Smooth muscle cell (in vitro differentiated cells): ENCODE data around the gene ZBTB16. TPM values are rescaled to one million over a fixed set of nuclear protein-coding genes. Genes with fewer than 3 reads are reported as not detected.

Source experiments
- DNase-seq: peaks from one replicate; lab custom pipeline; 2025; ENCODE audit not compliant: unreplicated experiment; lab: John Stamatoyannopoulos, UW
- H2AFZ ChIP-seq: fragments of 200-600 bp; sonication (generic); 2 replicates; pipeline ENCODE4 v1.6.0; 2016; ENCODE audit warnings: antibody characterized with exemption, low read depth, mild to moderate bottlenecking
- H3F3A ChIP-seq: fragments of 200-600 bp; sonication (generic); 2 replicates; pipeline ENCODE4 v1.6.0; 2017; ENCODE audit warnings: antibody characterized with exemption, low read depth
- H3K27ac ChIP-seq: fragments of 200-600 bp; sonication (generic); 2 replicates; pipeline ENCODE4 v1.5.1; 2016; ENCODE audit warnings: low read depth, mild to moderate bottlenecking
- H3K27me3 ChIP-seq: fragments of 200-600 bp; sonication (generic); 2 replicates; pipeline ENCODE4 v1.6.1; 2016; ENCODE audit warnings: low read depth, mild to moderate bottlenecking
- H3K36me3 ChIP-seq: fragments of 200-600 bp; sonication (generic); 2 replicates; pipeline ENCODE4 v1.5.1; 2016; ENCODE audit warnings: low read depth
- H3K4me1 ChIP-seq: fragments of 200-600 bp; sonication (generic); 2 replicates; pipeline ENCODE4 v1.5.1; 2016; ENCODE audit warnings: low read depth
- H3K4me2 ChIP-seq: fragments of 200-600 bp; sonication (generic); 2 replicates; pipeline ENCODE4 v1.6.0; 2016; ENCODE audit warnings: mild to moderate bottlenecking
- H3K4me3 ChIP-seq: fragments of 200-600 bp; sonication (generic); 2 replicates; pipeline ENCODE4 v1.5.1; 2016; ENCODE audit warnings: mild to moderate bottlenecking
- H3K79me2 ChIP-seq: fragments of 200-600 bp; sonication (generic); 2 replicates; pipeline ENCODE4 v1.6.0; 2016; ENCODE audit warnings: low read depth, mild to moderate bottlenecking
- H3K9ac ChIP-seq: fragments of 200-600 bp; sonication (generic); 2 replicates; pipeline ENCODE4 v1.6.0; 2016; ENCODE audit warnings: low read depth
- H3K9me3 ChIP-seq: fragments of 200-600 bp; sonication (generic); replicated peaks from 2 replicates; pipeline ENCODE4 v1.5.1; 2016; ENCODE audit warnings: low read depth
- H4K20me1 ChIP-seq: fragments of 200-600 bp; sonication (generic); 2 replicates; pipeline ENCODE4 v1.6.0; 2016; ENCODE audit warnings: low read depth
- CTCF ChIP-seq: fragments of 200-600 bp; sonication (generic); IDR thresholded peaks from 2 replicates; pipeline ENCODE4 v1.5.1; 2017; ENCODE audit warnings: borderline replicate concordance, mild to moderate bottlenecking, antibody characterized with exemption; ENCODE audit not compliant: insufficient read depth, poor library complexity, severe bottlenecking
- WGBS: methylation state at CpG from one replicate; pipeline ENCODE4 v1.1.7; 2016; ENCODE audit warnings: low lambda C conversion rate; 5-methylcytosine and 5-hydroxymethylcytosine counted together
- polyA plus RNA-seq: library from polyadenylated mRNA; unstranded; fragments of >200 nt; fragmentation: Nextera tagmentation; extraction: Ambion mirVana; gene quantifications from 2 replicates; pipeline ENCODE4 v1.2.1, GENCODE V29; 2016
- total RNA-seq: library from RNA; depleted of rRNA; stranded (reverse); fragments of >200 nt; gene quantifications from 2 replicates; pipeline ENCODE4 v1.2.3, GENCODE V29; 2014

ZBTB16 gene
- total and polyA plus RNA-seq, 2 experiments from 2014 or later = not detected

GRCh38 chr11:114256176-114256966, 196.9 kb downstream of the ZBTB16 start:
- H4K20me1 ChIP-seq = no peaks in the 10 kb centered on the region
- H3K27ac ChIP-seq = no peak overlapping the region
- no peaks in the 10 kb centered on the region for H3K79me2 ChIP-seq

GRCh38 chr11:114256967-114257286, 197.4 kb downstream of the ZBTB16 start:
- no peak overlapping the region for H3K27ac ChIP-seq
- TF ChIP-seq CTCF = no peak

More at GRCh38 chr11:114256176-114256966, 196.9 kb downstream of the ZBTB16 start:
- Histone ChIP-seq H3K4me2 (no peak overlapping the region), H3F3A (no peaks in the 10 kb centered on the region), H3K36me3 (no peaks in the 10 kb centered on the region), H3K27me3 (peaks cover under 1% of the 10 kb centered on the region), H3K4me3 (no peak overlapping the region), H2AFZ (no peak overlapping the region), H3K4me1 (peaks cover 39% of the 10 kb centered on the region), H3K9me3 (no peaks in the 10 kb centered on the region), H3K9ac (no peak overlapping the region)
- TF ChIP-seq CTCF = no peak
- WGBS = 81% methylated on average over 20 of the region's 20 CpGs
- DNase-seq = no peak

GRCh38 chr11:114257621-114258558, 198.4 kb downstream of the ZBTB16 start:
- Histone ChIP-seq H3K27ac (no peak overlapping the region), H3K4me1 (peaks cover 32% of the 10 kb centered on the region), H3K27me3 (no peaks in the 10 kb centered on the region), H3F3A (no peaks in the 10 kb centered on the region), H3K4me2 (peak overlapping the region; percentile 54), H3K9ac (peak overlapping the region; percentile 6), H3K79me2 (no peaks in the 10 kb centered on the region), H3K9me3 (no peaks in the 10 kb centered on the region), H3K36me3 (no peaks in the 10 kb centered on the region), H2AFZ (no peak overlapping the region), H4K20me1 (no peaks in the 10 kb centered on the region), H3K4me3 (no peak overlapping the region)
- peak; percentile 43 for TF ChIP-seq CTCF
- WGBS = 56% methylated on average over 26 of the region's 29 CpGs
- DNase-seq = no peak

More at GRCh38 chr11:114256967-114257286, 197.4 kb downstream of the ZBTB16 start:
- no peak for DNase-seq
- Histone ChIP-seq H3K36me3 (no peaks in the 10 kb centered on the region), H3K4me2 (no peak overlapping the region), H3F3A (no peaks in the 10 kb centered on the region), H3K79me2 (no peaks in the 10 kb centered on the region), H4K20me1 (no peaks in the 10 kb centered on the region), H3K27me3 (no peaks in the 10 kb centered on the region), H3K4me1 (peaks cover 34% of the 10 kb centered on the region), H2AFZ (no peak overlapping the region), H3K4me3 (no peak overlapping the region), H3K9me3 (no peaks in the 10 kb centered on the region), H3K9ac (no peak overlapping the region)
- 91% methylated on average over 10 of the region's 10 CpGs for WGBS
